Chondrocyte (in vitro differentiated cells): ENCODE data around the gene NPC1L1. TPM values are rescaled to one million over a fixed set of nuclear protein-coding genes. Genes with fewer than 3 reads are reported as not detected.

Source experiments
- DNase-seq: peaks from one replicate; pipeline ENCODE4 v3.0.0; 2021; ENCODE audit warnings: mixed read lengths, low spot score
- H3K27ac Mint-ChIP-seq: one replicate; pipeline ENCODE4 v1.8.0; 2021; ENCODE audit warnings: mild to moderate bottlenecking, moderate library complexity, mixed read lengths; ENCODE audit not compliant: unreplicated experiment
- H3K27me3 Mint-ChIP-seq: 2 replicates; pipeline ENCODE4 v1.8.0; 2021; ENCODE audit warnings: low read depth, mixed read lengths
- H3K36me3 Mint-ChIP-seq: 2 replicates; pipeline ENCODE4 v1.8.0; 2021; ENCODE audit warnings: low read depth, mixed read lengths
- H3K4me1 Mint-ChIP-seq: 2 replicates; pipeline ENCODE4 v1.8.0; 2021; ENCODE audit warnings: low read depth, mild to moderate bottlenecking, mixed read lengths
- H3K4me3 Mint-ChIP-seq: one replicate; pipeline ENCODE4 v1.8.0; 2021; ENCODE audit warnings: mild to moderate bottlenecking, moderate library complexity, mixed read lengths; ENCODE audit not compliant: unreplicated experiment
- H3K9me3 Mint-ChIP-seq: 2 replicates; pipeline ENCODE4 v1.8.0; 2021; ENCODE audit warnings: low read depth, mixed read lengths
- CTCF ChIP-seq: fragments of 200-600 bp; sonication (generic); IDR thresholded peaks from 2 replicates; pipeline ENCODE4 v1.5.0; 2021; ENCODE audit warnings: antibody characterized with exemption, mild to moderate bottlenecking, moderate library complexity
- total RNA-seq: library from RNA; stranded (reverse); gene quantifications from 3 replicates; pipeline ENCODE4 v1.2.1, GENCODE V29; 2021

Gene NPC1L1
- total RNA-seq, 1 donor from 2014 or later, result not detected

DNA sequence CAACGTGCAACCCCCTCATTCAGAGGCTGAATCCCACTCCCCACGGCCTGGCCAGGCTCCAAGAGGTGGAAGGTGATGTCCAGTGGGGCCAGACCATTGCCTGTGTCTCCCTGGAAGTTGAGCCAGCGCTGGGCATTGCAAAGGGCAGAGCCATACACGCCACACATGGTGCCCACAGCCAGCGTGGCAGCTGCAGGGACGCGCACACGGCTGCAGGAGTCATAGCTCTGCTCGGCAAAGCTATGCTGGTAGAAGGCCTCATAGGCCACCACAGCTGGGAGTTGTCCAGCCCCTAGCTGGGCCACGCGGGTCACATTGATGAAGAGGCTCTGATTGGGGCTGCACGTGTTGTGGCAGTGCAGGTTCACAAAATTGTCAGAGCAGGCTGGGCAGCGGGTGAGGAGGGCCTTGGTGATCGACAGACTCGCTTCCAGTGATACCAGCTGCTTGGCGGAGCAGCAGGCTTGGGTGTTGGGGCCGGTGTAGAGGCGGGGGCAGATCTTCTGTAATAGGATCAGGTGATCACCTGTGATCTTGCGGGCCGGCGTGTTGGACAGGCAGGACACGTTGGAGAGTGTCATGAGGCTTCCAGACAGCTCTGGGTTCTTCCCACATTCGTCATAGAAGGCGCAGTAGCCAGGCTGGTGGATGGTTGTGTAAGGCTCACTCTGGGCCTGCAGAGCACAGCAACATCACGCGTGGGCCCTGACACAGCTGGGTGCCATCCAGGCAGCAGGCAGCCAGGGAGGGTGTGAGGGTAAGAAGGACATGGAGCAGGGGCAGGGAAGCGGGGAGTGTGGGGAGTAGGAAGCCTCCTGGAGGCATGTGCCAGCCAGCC lies 1.2 kb downstream of the NPC1L1 start:
- H3K27me3 Mint-ChIP-seq, result no peaks in the 10 kb centered on the region
- DNase-seq, result no peak
- no peak for TF ChIP-seq CTCF
- no peak overlapping the region for H3K27ac Mint-ChIP-seq
- no peaks in the 10 kb centered on the region for H3K36me3 Mint-ChIP-seq
- H3K4me1 Mint-ChIP-seq, result no peaks in the 10 kb centered on the region
- no peak overlapping the region for H3K4me3 Mint-ChIP-seq
- no peaks in the 10 kb centered on the region for H3K9me3 Mint-ChIP-seq

DNA sequence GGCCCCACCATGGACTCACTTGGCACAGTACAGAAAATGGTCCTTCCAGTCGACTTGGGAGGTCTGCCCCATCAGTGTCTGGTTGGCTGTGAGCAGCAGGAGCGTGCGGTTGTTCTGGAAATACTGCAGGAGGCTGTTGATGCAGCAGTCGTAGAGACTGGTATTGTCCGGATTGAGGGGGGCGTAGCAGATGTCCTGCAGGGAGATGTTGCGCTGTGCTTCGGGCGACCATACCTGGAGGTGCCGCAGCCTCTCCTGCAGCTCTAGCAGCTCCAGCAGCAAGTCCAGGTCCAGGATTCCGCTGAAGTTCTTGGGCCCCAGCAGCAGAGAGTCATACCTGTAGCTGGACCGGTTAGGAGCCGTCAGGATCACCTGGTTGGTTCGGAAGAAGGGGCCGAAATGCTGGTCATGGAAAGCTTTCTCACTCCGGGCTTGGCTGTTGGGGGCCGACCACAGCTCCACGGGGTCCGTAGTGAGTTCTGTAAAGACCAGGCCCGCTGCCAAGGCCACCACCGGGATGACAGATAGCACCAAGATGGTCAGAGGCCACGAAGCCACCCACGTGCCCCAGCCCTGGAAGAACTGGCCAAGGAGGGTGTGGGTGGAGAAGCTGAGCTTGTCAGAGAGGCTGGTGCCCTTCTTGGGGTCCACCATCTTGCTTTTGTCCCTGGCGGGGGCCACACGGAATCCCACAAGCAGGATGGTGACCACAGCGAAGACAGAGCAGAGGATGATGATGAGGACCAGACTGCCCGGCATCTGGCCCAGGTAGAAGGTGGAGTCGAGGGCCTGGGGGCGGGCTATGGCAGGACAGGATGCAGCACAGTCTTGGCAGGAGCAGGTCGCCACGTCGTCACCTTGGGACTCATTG lies 2.1 kb downstream of the NPC1L1 start:
- no peaks in the 10 kb centered on the region for H3K4me1 Mint-ChIP-seq
- H3K9me3 Mint-ChIP-seq, result no peaks in the 10 kb centered on the region
- no peak overlapping the region for H3K4me3 Mint-ChIP-seq
- peak; percentile 75 for DNase-seq
- H3K27ac Mint-ChIP-seq, result no peak overlapping the region
- H3K27me3 Mint-ChIP-seq, result no peaks in the 10 kb centered on the region
- H3K36me3 Mint-ChIP-seq, result no peaks in the 10 kb centered on the region
- TF ChIP-seq CTCF, result no peak

- TF ChIP-seq CTCF, result no peak
- Mint-ChIP-seq H3K9me3 (no peaks in the 10 kb centered on the region), H3K4me3 (no peak overlapping the region), H3K27ac (no peak overlapping the region), H3K4me1 (no peaks in the 10 kb centered on the region), H3K27me3 (no peaks in the 10 kb centered on the region), H3K36me3 (no peaks in the 10 kb centered on the region)
- no peak for DNase-seq
These were observed 2.9 kb downstream of the NPC1L1 start for GRCh38 chr7:44538093-44538797.

GRCh38 chr7:44537442-44537841 lies 3.7 kb downstream of the NPC1L1 start:
- TF ChIP-seq CTCF, result no peak
- DNase-seq, result no peak
- Mint-ChIP-seq H3K4me1 (no peaks in the 10 kb centered on the region), H3K4me3 (no peak overlapping the region), H3K36me3 (no peaks in the 10 kb centered on the region), H3K27me3 (no peaks in the 10 kb centered on the region), H3K27ac (no peak overlapping the region), H3K9me3 (no peaks in the 10 kb centered on the region)

GRCh38 chr7:44536090-44536489 lies 5.0 kb downstream of the NPC1L1 start:
- no peak overlapping the region for H3K4me3 Mint-ChIP-seq
- no peaks in the 10 kb centered on the region for H3K27me3 Mint-ChIP-seq
- H3K27ac Mint-ChIP-seq, result no peak overlapping the region
- no peaks in the 10 kb centered on the region for H3K36me3 Mint-ChIP-seq
- no peak for TF ChIP-seq CTCF
- H3K4me1 Mint-ChIP-seq, result no peaks in the 10 kb centered on the region
- no peak for DNase-seq
- no peaks in the 10 kb centered on the region for H3K9me3 Mint-ChIP-seq
